ENCODE results near the gene QRFP.

The QRFP gene

GRCh38 chr9:130919559-130920145 lies 23.0 kb upstream of the QRFP start:
- H4K8ac ChIP-seq (ENCODE audit: low read length), result no peak overlapping the region
- H3K4me1 ChIP-seq (ENCODE audit: control insufficient read depth, insufficient read depth, low read depth, low read length), result peaks cover 11% of the 10 kb centered on the region
- peaks cover 0 to 2% of the 10 kb centered on the region in 2 experiments for H3K36me3 ChIP-seq (ENCODE audit: control insufficient read depth in 1 of 2, insufficient read depth in 2 of 2, low read depth in 1 of 2, low read length in 2 of 2)
- H3K9ac ChIP-seq (ENCODE audit: low read length), result no peak overlapping the region
- no peak for DNase-seq
- H3K18ac ChIP-seq (ENCODE audit: low read depth in 1 of 2, low read length in 2 of 2), result peak overlapping the region in 1 of 2 experiments; percentile 35
- no peak overlapping the region for H2BK12ac ChIP-seq (ENCODE audit: low read length in 2 of 2)
- H3K4me2 ChIP-seq (ENCODE audit: low read length, poor library complexity, severe bottlenecking), result no peak overlapping the region
- no peak overlapping the region for H2BK15ac ChIP-seq (ENCODE audit: low read depth, poor library complexity, severe bottlenecking)
- H3K14ac ChIP-seq (ENCODE audit: low read length in 2 of 2), result no peak overlapping the region
- H3K9me3 ChIP-seq (ENCODE audit: control insufficient read depth, low read length), result no peaks in the 10 kb centered on the region
- WGBS, result 83% methylated on average over 13 of the region's 14 CpGs
- H2BK120ac ChIP-seq (ENCODE audit: low read depth, low read length), result no peak overlapping the region
- H3K79me1 ChIP-seq (replicated peaks; ENCODE audit: low read length, poor library complexity, severe bottlenecking), result no peaks in the 10 kb centered on the region
- no peak overlapping the region for H2AFZ ChIP-seq (ENCODE audit: low read depth, low read length)
- H3K4me3 ChIP-seq (ENCODE audit: insufficient read depth in 1 of 2, low read depth in 1 of 2, low read length in 2 of 2), result no peak overlapping the region
- no peak overlapping the region for H3K4ac ChIP-seq (ENCODE audit: low read depth in 1 of 2, low read length in 2 of 2)
- H2BK5ac ChIP-seq (ENCODE audit: low read depth, low read length, poor library complexity, severe bottlenecking), result no peak overlapping the region
- H3K23ac ChIP-seq (ENCODE audit: low read length in 2 of 2), result no peak overlapping the region
- no peak overlapping the region for H4K91ac ChIP-seq (ENCODE audit: low read length)
- H3K27me3 ChIP-seq (ENCODE audit: control insufficient read depth in 1 of 2, insufficient read depth in 1 of 2, low read length in 2 of 2), result peaks cover 29 to 81% of the 10 kb centered on the region in 2 experiments
- no peak overlapping the region for H3K27ac ChIP-seq (ENCODE audit: low read length, poor library complexity, severe bottlenecking)
- H2AK5ac ChIP-seq (ENCODE audit: low read length, severe bottlenecking), result no peak overlapping the region

- Histone ChIP-seq H3K27me3 (ENCODE audit: control insufficient read depth in 1 of 2, insufficient read depth in 1 of 2, low read length in 2 of 2) (peaks cover 33 to 78% of the 10 kb centered on the region in 2 experiments), H3K4ac (ENCODE audit: low read depth in 1 of 2, low read length in 2 of 2) (no peak overlapping the region), H3K27ac (ENCODE audit: low read length, poor library complexity, severe bottlenecking) (no peak overlapping the region), H3K9ac (ENCODE audit: low read length) (no peak overlapping the region), H2AFZ (ENCODE audit: low read depth, low read length) (no peak overlapping the region), H2BK12ac (ENCODE audit: low read length in 2 of 2) (no peak overlapping the region), H3K18ac (ENCODE audit: low read depth in 1 of 2, low read length in 2 of 2) (no peak overlapping the region), H2BK120ac (ENCODE audit: low read depth, low read length) (no peak overlapping the region), H3K4me2 (ENCODE audit: low read length, poor library complexity, severe bottlenecking) (no peak overlapping the region), H2BK5ac (ENCODE audit: low read depth, low read length, poor library complexity, severe bottlenecking) (no peak overlapping the region), H3K14ac (ENCODE audit: low read length in 2 of 2) (no peak overlapping the region), H3K9me3 (ENCODE audit: control insufficient read depth, low read length) (no peaks in the 10 kb centered on the region), H2BK15ac (ENCODE audit: low read depth, poor library complexity, severe bottlenecking) (no peak overlapping the region), H3K36me3 (ENCODE audit: control insufficient read depth in 1 of 2, insufficient read depth in 2 of 2, low read depth in 1 of 2, low read length in 2 of 2) (peaks cover 0 to 2% of the 10 kb centered on the region in 2 experiments), H3K23ac (ENCODE audit: low read length in 2 of 2) (no peak overlapping the region), H2AK5ac (ENCODE audit: low read length, severe bottlenecking) (no peak overlapping the region), H3K79me1 (replicated peaks; ENCODE audit: low read length, poor library complexity, severe bottlenecking) (no peaks in the 10 kb centered on the region), H3K4me1 (ENCODE audit: control insufficient read depth, insufficient read depth, low read depth, low read length) (peaks cover 10% of the 10 kb centered on the region), H3K4me3 (ENCODE audit: insufficient read depth in 1 of 2, low read depth in 1 of 2, low read length in 2 of 2) (no peak overlapping the region), H4K91ac (ENCODE audit: low read length) (no peak overlapping the region), H4K8ac (ENCODE audit: low read length) (no peak overlapping the region)
- DNase-seq, result no peak
- WGBS, result 86% methylated on average over 33 of the region's 33 CpGs
These were observed 22.4 kb upstream of the QRFP start for GRCh38 chr9:130918826-130919558.

GRCh38 chr9:130918101-130918825 lies 21.7 kb upstream of the QRFP start:
- no peak overlapping the region for H2AFZ ChIP-seq (ENCODE audit: low read depth, low read length)
- WGBS, result 84% methylated on average over 9 of the region's 9 CpGs
- no peak overlapping the region for H3K4ac ChIP-seq (ENCODE audit: low read depth in 1 of 2, low read length in 2 of 2)
- H2BK5ac ChIP-seq (ENCODE audit: low read depth, low read length, poor library complexity, severe bottlenecking), result no peak overlapping the region
- DNase-seq, result no peak
- H3K27ac ChIP-seq (ENCODE audit: low read length, poor library complexity, severe bottlenecking), result no peak overlapping the region
- no peaks in the 10 kb centered on the region for H3K79me1 ChIP-seq (replicated peaks; ENCODE audit: low read length, poor library complexity, severe bottlenecking)
- H3K4me3 ChIP-seq (ENCODE audit: insufficient read depth in 1 of 2, low read depth in 1 of 2, low read length in 2 of 2), result no peak overlapping the region
- no peak overlapping the region for H2AK5ac ChIP-seq (ENCODE audit: low read length, severe bottlenecking)
- no peak overlapping the region for H3K4me2 ChIP-seq (ENCODE audit: low read length, poor library complexity, severe bottlenecking)
- no peak overlapping the region for H4K91ac ChIP-seq (ENCODE audit: low read length)
- no peak overlapping the region for H3K9ac ChIP-seq (ENCODE audit: low read length)
- H2BK120ac ChIP-seq (ENCODE audit: low read depth, low read length), result no peak overlapping the region
- no peak overlapping the region for H3K23ac ChIP-seq (ENCODE audit: low read length in 2 of 2)
- H3K4me1 ChIP-seq (ENCODE audit: control insufficient read depth, insufficient read depth, low read depth, low read length), result peaks cover 10% of the 10 kb centered on the region
- H2BK12ac ChIP-seq (ENCODE audit: low read length in 2 of 2), result no peak overlapping the region
- no peak overlapping the region for H2BK15ac ChIP-seq (ENCODE audit: low read depth, poor library complexity, severe bottlenecking)
- H4K8ac ChIP-seq (ENCODE audit: low read length), result no peak overlapping the region
- H3K14ac ChIP-seq (ENCODE audit: low read length in 2 of 2), result no peak overlapping the region
- H3K27me3 ChIP-seq (ENCODE audit: control insufficient read depth in 1 of 2, insufficient read depth in 1 of 2, low read length in 2 of 2), result peaks cover 33 to 71% of the 10 kb centered on the region in 2 experiments
- no peaks in the 10 kb centered on the region for H3K36me3 ChIP-seq (ENCODE audit: control insufficient read depth in 1 of 2, insufficient read depth in 2 of 2, low read depth in 1 of 2, low read length in 2 of 2)
- no peak overlapping the region for H3K18ac ChIP-seq (ENCODE audit: low read depth in 1 of 2, low read length in 2 of 2)
- H3K9me3 ChIP-seq (ENCODE audit: control insufficient read depth, low read length), result no peaks in the 10 kb centered on the region
